ENCODE results near the gene PXN.
"Not testable (repeated sequence)": the region's sequence is repeated elsewhere in the genome, so short reads cannot be mapped to it uniquely, and the experiment has no call there.

Gene PXN

GRCh38 chr12:120225852-120226640 lies 39.5 kb downstream of the PXN start:
- no peak for DNase-seq (ENCODE audit: low read depth)

- no peak for DNase-seq (ENCODE audit: low read depth)
These were observed 40.4 kb downstream of the PXN start for GRCh38 chr12:120225200-120225558.

- no peak for DNase-seq (ENCODE audit: low read depth)
These were observed 41.0 kb downstream of the PXN start for GRCh38 chr12:120224304-120225199.

GRCh38 chr12:120223458-120224303 lies 41.8 kb downstream of the PXN start:
- no peak for DNase-seq (ENCODE audit: low read depth)

DNA sequence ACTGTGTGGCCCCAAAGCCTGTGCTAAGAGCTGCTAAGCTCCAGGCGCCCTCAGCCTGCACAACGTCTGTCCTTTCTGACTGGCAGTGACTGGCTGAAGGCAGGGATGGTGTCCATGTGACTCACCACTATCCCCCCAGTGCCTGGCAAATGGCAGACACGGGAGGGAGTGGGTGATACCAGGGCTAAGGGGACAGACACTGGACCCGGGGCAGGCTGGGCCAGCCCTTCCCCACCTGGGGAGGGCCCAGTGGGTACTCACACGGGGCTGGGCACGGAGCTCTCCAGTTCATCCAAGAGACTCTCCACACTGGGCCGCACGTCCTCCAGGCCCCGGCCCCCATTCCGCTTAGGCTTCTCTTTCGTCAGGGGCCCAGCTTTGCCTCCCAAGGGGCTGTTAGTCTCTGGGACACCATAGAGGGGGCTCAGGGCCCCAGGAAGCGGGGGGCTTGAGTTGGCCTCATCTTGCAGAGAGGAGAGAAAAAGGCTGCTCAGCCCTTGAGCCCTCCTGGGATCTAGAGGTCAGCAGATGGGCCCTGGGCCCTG lies 43.2 kb downstream of the PXN start:
- no peak for DNase-seq (ENCODE audit: low read depth)

DNA sequence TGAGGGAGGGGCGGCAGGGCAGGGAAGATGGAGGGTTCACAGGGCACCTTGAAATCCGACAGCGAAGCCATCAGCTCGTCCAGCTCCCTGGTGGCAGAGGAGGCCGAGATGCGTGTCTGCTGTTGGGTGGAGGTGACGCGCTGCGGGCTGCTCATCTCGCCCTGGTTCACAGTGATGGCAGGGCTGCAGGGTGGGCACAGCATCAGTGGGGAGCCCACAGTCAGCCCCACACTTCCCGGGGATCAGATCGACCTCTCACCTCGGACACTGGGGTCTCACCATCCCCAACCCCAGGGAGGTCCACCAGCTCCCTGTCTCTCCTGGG lies 44.0 kb downstream of the PXN start:
- DNase-seq (ENCODE audit: low read depth) = no peak

DNA sequence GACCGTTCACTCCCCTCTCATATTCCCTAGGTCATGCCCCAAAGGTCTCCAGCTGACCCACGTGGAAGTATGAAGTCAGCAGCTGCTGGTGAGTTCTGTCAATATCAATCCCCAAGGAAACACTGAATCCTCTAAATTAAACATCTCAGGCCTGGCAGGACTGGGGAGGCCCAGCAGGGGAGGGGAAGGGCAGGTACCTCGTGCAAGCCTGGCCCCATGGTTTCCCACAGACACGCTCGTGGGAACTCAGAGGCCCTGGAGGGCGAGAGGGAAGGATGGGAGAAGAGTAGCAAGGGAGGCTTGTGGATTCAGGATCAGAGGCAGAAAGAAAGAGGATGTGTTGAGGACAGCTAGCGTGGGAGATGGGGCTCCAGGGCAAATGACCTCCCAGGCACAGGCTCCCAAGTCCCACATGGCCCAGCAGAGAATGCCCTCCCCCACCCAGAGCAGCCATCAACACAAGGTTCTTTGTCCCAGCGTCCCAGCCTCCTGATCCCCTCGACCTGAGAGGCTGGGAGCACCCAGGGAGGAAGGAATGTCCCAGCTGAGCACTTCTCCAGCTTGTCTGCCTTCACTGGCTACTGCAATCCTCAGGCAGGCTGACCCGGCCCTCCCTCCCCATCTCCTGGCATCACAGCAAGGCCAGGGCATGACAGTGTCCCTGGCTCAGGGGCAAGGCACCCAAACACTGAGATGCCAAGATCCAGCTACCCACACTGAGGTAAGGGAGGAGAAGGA lies 44.5 kb downstream of the PXN start:
- no peak for DNase-seq (ENCODE audit: low read depth)

- no peak for DNase-seq (ENCODE audit: low read depth)
These were observed 46.6 kb downstream of the PXN start for GRCh38 chr12:120218680-120219606.

DNA sequence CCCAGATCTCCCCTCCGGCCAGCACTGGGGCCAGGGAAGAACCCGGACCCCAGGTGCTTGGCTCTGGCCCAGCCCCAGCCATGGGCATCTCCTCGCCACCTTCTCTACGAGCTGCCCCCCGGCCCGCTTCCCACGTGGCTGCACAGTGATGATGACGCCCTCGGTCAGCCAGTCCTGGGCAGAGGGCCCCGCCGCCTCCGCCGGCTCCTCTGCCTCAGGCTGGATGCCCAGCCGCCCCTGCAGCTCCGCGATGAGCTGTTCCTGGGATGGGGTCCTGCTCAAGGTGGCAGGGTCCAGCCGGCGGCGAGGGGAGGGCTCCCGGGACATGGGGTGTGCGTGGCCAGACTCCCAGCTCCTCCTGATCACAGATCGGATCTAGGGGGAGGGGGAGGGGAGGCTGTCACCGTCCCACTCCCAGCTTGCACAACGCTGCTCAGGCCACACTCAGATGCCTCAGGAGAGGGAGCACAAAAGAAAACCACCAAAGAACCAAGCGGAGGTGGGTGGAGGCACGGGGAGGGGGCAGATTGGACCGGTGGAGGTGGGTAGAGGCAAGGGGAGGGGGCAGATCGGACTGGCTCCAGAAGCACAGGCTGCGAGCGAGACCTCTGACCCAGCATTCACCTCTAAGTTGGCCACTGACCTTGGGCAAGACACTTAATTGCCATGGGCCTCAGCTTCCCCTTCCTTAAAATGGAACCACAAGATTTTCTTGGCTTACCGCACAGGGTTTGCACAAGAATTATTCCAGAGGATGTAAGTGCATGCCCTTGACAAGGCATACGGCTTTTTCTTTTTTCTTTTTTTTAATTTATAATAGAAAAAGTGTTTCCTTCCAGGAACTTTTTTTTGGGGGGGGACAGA lies 48.6 kb downstream of the PXN start:
- DNase-seq (ENCODE audit: low read depth) = no peak

GRCh38 chr12:120215766-120216735 lies 49.5 kb downstream of the PXN start:
- no peak for DNase-seq (ENCODE audit: low read depth)

DNA sequence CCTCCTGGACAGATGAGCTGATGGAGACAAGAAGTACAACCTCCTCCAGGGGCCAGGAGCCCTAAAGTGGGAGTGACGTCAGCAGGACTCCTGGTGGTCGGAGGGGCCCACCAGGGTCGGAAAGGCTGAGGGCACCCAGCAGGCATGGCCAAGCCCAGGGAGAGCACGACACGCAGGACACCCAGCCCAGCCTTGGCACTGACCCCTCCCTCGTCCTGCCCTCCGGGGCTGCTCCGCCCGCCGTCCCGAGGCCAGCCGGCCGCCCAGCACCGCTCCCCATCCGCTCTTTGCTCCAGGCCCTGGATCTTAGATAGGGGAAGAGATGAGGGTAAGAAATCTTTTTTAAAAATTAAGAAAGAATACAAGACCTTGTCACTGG lies 50.2 kb downstream of the PXN start:
- no peak for DNase-seq (ENCODE audit: low read depth)

DNA sequence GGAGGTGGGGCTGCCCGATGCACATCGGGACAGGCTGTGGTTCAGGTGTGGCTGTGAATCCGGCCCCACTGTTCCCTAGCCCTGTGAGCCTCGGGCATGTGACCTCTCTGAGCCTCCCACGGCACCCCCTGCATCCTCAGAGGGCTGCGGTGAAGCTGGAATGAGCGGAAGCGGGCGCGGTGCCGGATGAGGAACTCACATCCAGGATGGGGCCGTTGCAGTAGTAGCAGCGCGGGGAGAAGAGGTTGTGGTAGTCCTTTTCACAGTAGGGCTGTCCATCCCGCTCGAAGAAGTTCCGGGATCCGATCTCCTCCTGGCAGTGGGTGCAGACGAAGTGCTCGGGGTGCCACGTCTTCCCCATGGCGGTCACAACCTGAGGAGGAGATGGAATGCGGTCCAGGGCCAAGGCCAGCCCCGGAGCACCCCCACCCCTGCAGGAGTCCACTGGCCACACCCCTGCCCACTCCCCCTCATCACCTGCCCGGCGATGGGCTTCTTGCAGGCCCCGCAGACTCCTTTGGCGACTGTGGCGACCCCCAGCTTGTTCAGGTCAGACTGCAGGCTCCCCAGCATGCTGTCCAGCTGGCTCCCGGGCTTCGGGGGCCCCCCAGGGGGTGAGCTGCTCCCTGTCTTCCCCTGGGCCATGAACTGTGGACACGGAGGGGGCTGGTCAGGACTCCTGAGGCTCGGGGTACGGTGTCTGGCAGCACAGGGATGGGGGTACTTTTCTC lies 50.7 kb downstream of the PXN start:
- no peak for DNase-seq (ENCODE audit: low read depth)

DNA sequence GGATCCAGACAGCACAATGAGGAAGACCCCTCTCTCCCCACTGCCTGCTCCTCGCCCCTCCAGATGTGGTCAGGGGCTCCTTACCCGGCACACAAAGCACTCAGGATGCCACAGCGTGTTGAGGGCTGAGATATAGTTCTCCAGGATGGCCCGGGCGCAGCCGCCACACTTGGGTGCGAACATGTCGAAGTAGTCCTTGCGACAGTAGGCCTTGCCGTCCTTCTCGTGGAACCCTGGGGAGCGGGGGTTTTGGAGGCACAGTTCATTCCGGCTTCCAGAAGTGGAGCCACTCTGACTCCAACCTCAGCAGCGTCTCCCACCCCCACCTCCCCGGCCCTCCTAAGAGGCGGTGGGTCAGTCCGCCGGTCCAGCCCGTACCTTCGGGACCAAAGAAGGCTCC lies 51.8 kb downstream of the PXN start:
- DNase-seq (ENCODE audit: low read depth) = no peak

GRCh38 chr12:120213182-120213581 lies 52.3 kb downstream of the PXN start:
- not testable (repeated sequence) for DNase-seq (ENCODE audit: low read depth)

GRCh38 chr12:120212301-120212700 lies 53.2 kb downstream of the PXN start:
- DNase-seq (ENCODE audit: low read depth) = no peak

GRCh38 chr12:120211904-120212283 lies 53.6 kb downstream of the PXN start:
- no peak for DNase-seq (ENCODE audit: low read depth)

- no peak for DNase-seq (ENCODE audit: low read depth)
These were observed 54.2 kb downstream of the PXN start for GRCh38 chr12:120211243-120211903.

All from activated T-cell treated with anti-CD3 and anti-CD28 coated beads for 24 hours (primary cell).